Umbilical cord (tissue), 2 donors: Measurements from ENCODE around the gene HTR4. TPM values are rescaled to one million over a fixed set of nuclear protein-coding genes. Genes with fewer than 3 reads are reported as not detected.

Experiments used
- DNase-seq: peaks from one replicate; pipeline ENCODE4 v3.0.0-alpha.2; 2015; ENCODE audit warnings: low spot score
- total RNA-seq: library from RNA; depleted of rRNA; stranded (reverse); fragments of >200 nt; gene quantifications from one replicate; pipeline ENCODE4 v1.2.3, GENCODE V29; 2014; ENCODE audit warnings: low replicate concordance; ENCODE audit not compliant: insufficient read depth

The HTR4 gene
- total RNA-seq, 1 donor from 2014 or later: 1.7 TPM

GRCh38 chr5:148615644-148616275, 38.6 kb downstream of the HTR4 start:
- peak; percentile 10 for DNase-seq

- DNase-seq: no peak
Observed at GRCh38 chr5:148607406-148607805, 46.9 kb downstream of the HTR4 start.

GRCh38 chr5:148606296-148606695, 48.0 kb downstream of the HTR4 start:
- DNase-seq: no peak

GRCh38 chr5:148599187-148599586, 55.1 kb downstream of the HTR4 start:
- DNase-seq: no peak

GRCh38 chr5:148595697-148596096, 58.6 kb downstream of the HTR4 start:
- DNase-seq: no peak

GRCh38 chr5:148586796-148587195, 67.5 kb downstream of the HTR4 start:
- no peak for DNase-seq

- DNase-seq: no peak
Observed at GRCh38 chr5:148585988-148586387, 68.3 kb downstream of the HTR4 start.

- no peak for DNase-seq
Observed at GRCh38 chr5:148584103-148584502, 70.2 kb downstream of the HTR4 start.

GRCh38 chr5:148583421-148583965, 70.8 kb downstream of the HTR4 start:
- DNase-seq: no peak

GRCh38 chr5:148574167-148574566, 80.2 kb downstream of the HTR4 start:
- no peak for DNase-seq

GRCh38 chr5:148573374-148573773, 81.0 kb downstream of the HTR4 start:
- no peak for DNase-seq

- no peak for DNase-seq
Observed at GRCh38 chr5:148569948-148570347, 84.4 kb downstream of the HTR4 start.

GRCh38 chr5:148565148-148565547, 89.2 kb downstream of the HTR4 start:
- DNase-seq: no peak

- DNase-seq: no peak
Observed at GRCh38 chr5:148563021-148563420, 91.3 kb downstream of the HTR4 start.

GRCh38 chr5:148561801-148562311, 92.5 kb downstream of the HTR4 start:
- no peak for DNase-seq

GRCh38 chr5:148559461-148559860, 94.9 kb downstream of the HTR4 start:
- DNase-seq: no peak

- no peak for DNase-seq
Observed at GRCh38 chr5:148558892-148559291, 95.4 kb downstream of the HTR4 start.

GRCh38 chr5:148556835-148557234, 97.5 kb downstream of the HTR4 start:
- no peak for DNase-seq

GRCh38 chr5:148554621-148555020, 99.7 kb downstream of the HTR4 start:
- DNase-seq: no peak

- DNase-seq: no peak
Observed at GRCh38 chr5:148543727-148544126, 110.6 kb downstream of the HTR4 start.

GRCh38 chr5:148542812-148543211, 111.5 kb downstream of the HTR4 start:
- no peak for DNase-seq

GRCh38 chr5:148541054-148541835, 113.1 kb downstream of the HTR4 start:
- DNase-seq: no peak

- no peak for DNase-seq
Observed at GRCh38 chr5:148540647-148541046, 113.7 kb downstream of the HTR4 start.
